Lower leg skin (tissue), 3 donors: ENCODE results near the gene TAGLN2.

Experiments used
- CTCF ChIP-seq, 3 donors: fragments of 450-650 bp; IDR thresholded peaks; one replicate each; pipeline ENCODE4 v1.5.1; 2016; ENCODE audit warnings: antibody characterized with exemption in 3 of 3, mild to moderate bottlenecking in 3 of 3, moderate library complexity in 2 of 3
- POLR2A ChIP-seq, 2 donors: fragments of 450-650 bp; IDR thresholded peaks; one replicate each; pipeline ENCODE4 v1.6.1; 2016 to 2017; ENCODE audit warnings: antibody characterized with exemption in 2 of 2, mild to moderate bottlenecking in 1 of 2, moderate library complexity in 1 of 2

- TF ChIP-seq CTCF (IDR thresholded peaks at IDR 0.05) (no peak), POLR2A (IDR thresholded peaks at IDR 0.05) (no peak)
Measured at GRCh38 chr1:159947942-159948341, 22.6 kb upstream of the TAGLN2 start.
